Gastrocnemius medialis (tissue), 4 donors: Measurements from ENCODE around the gene TMEM168.

Experiments
- POLR2A ChIP-seq, 2 donors: fragments of 450-650 bp; IDR thresholded peaks; one replicate each; pipeline ENCODE4 v1.6.1; 2017; ENCODE audit warnings: antibody characterized with exemption in 2 of 2, mild to moderate bottlenecking in 2 of 2, moderate library complexity in 2 of 2
- TF ChIP-seq, protein P1 (sequence below), 5 experiments: fragments of 450-650 bp in 3 of 5; fragments of 200-600 bp in 2 of 5; sonication (generic) in 2 of 5; IDR thresholded peaks in 4 of 5; conservative IDR thresholded peaks in 1 of 5; 1 replicate in 4 of 5; 2 replicates in 1 of 5; pipeline ENCODE4 v1.5.1; 2016 to 2019; ENCODE audit warnings: antibody characterized with exemption in 5 of 5, mild to moderate bottlenecking in 3 of 5, moderate library complexity in 3 of 5

DNA sequence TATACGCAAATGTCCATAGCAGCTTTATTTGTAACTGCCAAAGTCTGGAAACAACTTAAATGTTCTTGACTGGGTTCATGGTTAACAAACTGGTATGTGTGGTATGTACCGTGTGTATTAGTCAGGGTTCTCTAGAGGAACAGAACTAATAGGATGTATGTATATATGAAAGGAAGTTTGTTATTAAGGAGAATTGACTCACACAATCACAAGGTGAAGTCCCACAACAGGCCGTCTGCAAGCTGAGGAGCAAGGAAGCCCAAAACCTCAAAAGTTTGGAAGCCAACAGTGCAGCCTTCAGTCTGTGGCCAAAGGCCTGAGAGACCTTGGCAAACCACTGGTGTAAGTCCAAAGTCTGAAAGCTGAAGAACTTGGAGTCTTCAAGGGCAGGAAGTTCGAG lies 66.8 kb downstream of the TMEM168 start:
- TF ChIP-seq, protein P1, sequence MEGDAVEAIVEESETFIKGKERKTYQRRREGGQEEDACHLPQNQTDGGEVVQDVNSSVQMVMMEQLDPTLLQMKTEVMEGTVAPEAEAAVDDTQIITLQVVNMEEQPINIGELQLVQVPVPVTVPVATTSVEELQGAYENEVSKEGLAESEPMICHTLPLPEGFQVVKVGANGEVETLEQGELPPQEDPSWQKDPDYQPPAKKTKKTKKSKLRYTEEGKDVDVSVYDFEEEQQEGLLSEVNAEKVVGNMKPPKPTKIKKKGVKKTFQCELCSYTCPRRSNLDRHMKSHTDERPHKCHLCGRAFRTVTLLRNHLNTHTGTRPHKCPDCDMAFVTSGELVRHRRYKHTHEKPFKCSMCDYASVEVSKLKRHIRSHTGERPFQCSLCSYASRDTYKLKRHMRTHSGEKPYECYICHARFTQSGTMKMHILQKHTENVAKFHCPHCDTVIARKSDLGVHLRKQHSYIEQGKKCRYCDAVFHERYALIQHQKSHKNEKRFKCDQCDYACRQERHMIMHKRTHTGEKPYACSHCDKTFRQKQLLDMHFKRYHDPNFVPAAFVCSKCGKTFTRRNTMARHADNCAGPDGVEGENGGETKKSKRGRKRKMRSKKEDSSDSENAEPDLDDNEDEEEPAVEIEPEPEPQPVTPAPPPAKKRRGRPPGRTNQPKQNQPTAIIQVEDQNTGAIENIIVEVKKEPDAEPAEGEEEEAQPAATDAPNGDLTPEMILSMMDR (IDR thresholded peaks at IDR 0.05 in 4 of 5, conservative IDR thresholded peaks at IDR 0.05 in 1 of 5): no peak
- no peak for TF ChIP-seq POLR2A (IDR thresholded peaks at IDR 0.05)
